ENCODE results near the gene PTH2.
"Not testable (repeated sequence)": the region's sequence is repeated elsewhere in the genome, so short reads cannot be mapped to it uniquely, and the experiment has no call there.

PTH2 gene

DNA sequence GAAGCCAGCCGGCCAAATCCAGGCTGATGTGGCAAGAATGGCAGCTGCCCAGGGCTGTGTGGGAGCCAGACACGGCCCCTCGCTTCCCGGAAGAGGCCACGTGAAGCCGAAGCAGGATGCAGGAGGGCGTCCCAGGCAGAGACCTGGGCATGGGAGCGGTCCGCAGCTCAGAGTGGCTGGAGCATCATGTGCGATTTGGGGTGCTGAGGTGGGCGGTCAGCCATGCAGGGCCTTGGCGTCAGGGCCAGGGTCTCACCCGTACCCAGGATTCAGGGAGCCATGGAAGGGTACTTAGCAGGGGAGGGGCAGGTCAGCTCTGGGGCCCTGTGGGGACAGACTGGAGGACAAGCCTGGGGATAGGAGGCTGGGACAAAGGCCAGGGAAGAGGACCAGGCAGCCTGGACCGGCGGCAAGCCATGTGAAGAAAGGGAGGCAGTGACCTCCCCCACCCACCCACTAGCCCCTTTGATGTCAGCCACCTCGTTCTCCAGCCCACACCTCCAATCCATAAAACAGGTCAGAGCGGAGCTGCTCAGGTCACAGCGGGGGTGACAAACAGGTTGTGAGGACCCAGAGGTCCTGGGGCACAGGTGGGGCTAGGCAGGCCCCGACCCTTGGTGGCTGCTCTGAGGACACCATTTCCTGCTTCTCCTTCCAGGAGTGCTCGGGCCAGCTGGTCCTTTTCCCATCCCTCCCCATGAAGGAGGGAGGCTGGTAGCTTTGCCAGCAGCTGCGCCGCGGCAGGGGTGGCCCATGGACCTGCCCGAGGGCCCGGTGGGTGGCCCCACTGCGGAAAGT, 32.9 kb downstream of the PTH2 start:
- no peak overlapping the region for H3K27ac ChIP-seq
- no peak for DNase-seq (ENCODE audit: low read depth, low spot score)

DNA sequence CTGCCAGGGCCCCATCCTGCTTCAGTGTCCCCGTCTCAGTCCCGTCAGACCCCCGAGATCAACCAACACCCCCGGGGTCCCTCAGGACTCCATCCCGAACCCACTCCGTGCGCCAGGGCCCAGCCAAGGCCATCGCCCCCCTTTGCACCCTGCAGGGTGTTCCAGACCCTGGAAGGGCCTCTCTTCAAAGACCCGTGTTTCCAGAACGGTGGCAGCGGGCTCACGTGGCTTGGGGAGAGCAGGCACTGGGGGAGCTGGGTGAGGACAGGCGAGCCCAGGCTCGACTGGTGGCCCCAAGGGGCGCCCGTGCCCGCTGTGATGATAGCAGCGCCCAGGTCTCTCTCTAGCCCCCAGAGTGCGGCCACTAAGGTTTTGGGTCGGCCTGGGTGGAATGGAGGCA, 33.8 kb downstream of the PTH2 start:
- H3K27ac ChIP-seq: no peak overlapping the region
- no peak for DNase-seq (ENCODE audit: low read depth, low spot score)

DNA sequence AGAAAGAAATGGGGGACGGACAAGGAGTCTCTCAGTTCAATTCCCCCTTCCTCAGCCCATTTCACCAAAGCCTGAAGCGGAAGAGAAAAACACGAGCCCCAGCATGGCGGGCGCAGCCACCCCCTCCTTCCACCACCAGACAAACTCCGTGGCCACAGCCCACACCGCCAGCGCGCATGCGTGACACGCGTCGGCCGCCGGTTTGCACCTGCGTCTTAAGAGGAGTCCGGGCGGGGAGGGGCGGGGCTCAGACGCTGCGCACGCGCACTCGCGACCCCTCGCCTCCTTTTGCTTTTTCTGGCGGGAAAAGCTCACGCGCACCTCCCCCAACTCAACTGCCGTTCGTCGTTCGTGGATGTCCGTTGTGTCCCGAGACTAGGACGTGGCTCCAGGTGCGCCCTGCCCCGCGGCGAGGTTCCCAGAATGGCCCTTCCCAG, 35.3 kb downstream of the PTH2 start, which contains the start of gene KASH5:
KASH5 (plus strand) TSS at position 314 of the 437 bp plus-strand sequence. CDS start 2,635 bp downstream, outside the sequence.
- H3K27ac ChIP-seq: no peak within 1 kb of the TSS
- no peak for DNase-seq (ENCODE audit: low read depth, low spot score)

DNA sequence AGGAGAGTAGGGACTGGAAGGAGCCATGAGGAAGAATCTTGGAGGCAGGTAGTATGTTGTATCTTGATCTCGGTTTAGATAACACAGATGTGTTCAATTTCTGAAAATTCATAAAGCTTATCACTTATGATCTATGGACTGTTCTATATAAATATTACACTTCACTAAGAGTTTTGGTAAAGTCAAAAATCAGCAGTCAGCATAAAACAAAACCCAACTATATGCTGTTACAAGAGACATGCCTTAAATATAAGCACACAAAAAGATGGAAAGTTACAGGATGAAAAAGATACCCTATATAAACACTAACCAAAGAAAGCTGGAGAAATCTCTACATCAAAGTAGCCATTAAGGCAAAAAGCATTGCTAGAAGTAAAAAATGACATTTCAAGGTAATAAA, 39.6 kb downstream of the PTH2 start:
- no peak for DNase-seq (ENCODE audit: low read depth, low spot score)
- no peak overlapping the region for H3K27ac ChIP-seq

DNA sequence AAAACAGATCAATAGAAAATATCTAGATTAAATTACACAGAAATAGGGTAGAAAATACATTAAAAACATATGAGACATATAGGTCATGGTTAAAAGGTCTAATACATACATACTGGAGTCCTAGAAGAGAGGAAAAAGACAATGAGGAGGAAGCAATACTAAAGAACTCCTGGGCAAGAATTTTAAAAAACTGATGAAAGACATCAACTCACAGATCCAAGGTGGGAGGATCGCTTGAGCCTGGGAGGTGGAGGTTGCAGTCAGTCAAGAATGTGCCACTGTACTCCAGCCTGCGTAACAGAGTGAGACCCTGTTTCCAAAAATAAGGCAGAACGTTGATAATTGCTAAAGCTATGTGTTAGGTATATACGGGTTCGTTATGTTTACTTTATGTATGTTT, 40.6 kb downstream of the PTH2 start:
- no peak for DNase-seq (ENCODE audit: low read depth, low spot score)
- no peak overlapping the region for H3K27ac ChIP-seq

DNA sequence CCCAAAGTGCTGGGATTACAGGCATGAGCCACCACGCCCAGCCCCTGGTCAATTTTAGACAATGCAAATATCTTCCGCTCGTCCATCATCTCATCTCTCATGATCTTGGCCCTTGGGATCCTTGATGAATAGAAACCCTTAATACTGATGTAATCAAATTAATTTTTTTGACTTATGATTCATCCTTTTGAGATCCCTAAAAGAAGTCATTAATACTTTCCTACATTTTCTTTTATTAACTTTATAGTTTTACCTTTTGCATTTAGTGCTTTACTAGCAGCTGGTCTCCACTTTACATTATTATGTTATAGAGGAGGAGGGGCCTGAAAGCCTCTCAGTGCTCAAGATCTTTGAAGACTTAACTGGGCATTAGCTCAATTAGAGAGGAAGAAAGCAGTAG, 42.9 kb downstream of the PTH2 start:
- H3K27ac ChIP-seq: no peak overlapping the region
- DNase-seq (ENCODE audit: low read depth, low spot score): no peak

DNA sequence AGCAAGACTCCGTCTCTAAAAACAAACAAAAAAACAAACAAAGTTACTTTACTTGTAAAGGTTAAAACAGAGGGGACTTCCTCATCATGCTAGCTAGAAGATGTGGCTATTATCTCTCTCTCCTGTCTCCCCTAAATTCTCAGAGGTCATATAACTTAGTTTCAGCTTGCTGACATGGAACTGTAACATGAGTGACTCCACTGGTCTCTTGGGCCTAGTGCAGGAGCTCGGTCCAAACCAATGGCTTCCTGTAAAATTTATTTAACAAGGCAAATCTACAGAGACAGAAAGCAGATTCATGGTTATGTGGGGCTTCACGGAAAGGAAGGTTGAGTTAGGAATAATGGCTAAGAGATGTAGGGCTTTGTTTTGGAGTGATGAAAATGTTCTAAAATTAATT, 44.7 kb downstream of the PTH2 start:
- no peak for DNase-seq (ENCODE audit: low read depth, low spot score)

DNA sequence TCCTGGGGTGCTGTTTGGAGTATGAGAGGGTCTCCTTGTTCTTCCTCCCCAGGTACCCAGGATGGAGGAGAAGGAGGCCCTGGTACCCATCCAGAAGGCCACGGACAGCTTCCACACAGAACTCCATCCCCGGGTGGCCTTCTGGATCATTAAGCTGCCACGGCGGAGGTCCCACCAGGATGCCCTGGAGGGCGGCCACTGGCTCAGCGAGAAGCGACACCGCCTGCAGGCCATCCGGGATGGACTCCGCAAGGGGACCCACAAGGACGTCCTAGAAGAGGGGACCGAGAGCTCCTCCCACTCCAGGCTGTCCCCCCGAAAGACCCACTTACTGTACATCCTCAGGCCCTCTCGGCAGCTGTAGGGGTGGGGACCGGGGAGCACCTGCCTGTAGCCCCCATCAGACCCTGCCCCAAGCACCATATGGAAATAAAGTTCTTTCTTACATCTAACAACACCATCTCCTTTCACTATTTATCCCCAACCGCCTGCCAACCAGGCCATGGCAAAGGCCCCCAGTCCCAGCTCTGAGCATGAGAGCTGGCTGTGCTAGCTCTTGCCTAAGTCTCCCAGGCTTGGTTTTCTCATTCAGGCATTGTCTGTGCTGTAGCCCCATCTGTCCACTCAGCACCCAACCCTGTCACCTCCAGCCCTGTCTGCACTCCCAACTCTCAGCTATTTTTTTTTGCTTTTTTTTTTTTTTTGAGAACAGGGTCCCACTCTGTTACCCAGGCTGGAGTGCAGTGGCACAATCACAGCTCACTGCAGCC, 48.4 kb downstream of the PTH2 start:
- DNase-seq (ENCODE audit: low read depth, low spot score): no peak

More for the DNA sequence above, 44.7 kb downstream of the PTH2 start:
- no peak overlapping the region for H3K27ac ChIP-seq

DNA sequence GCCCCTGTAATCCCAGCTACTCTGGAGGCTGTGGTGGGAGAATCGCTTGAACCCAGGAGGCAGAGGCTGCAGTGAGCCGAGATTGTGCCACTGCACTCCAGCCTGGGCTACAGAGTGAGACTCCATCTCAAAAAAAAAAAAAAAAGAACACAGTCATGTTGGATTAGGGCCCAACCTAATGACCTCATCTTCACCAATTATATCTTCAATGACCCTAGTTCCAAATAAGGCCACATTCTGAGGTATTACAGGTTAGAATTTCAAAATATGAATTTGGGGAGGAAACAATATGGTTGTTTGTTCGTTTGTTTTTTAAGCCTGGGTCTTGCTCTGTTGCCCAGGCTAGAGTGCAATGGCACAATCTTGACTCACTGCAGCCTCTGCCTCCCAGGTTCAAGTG, 50.1 kb downstream of the PTH2 start:
- not testable (repeated sequence) for H3K27ac ChIP-seq; DNase-seq (ENCODE audit: low read depth, low spot score)

More for the DNA sequence above, 48.4 kb downstream of the PTH2 start:
- no peak overlapping the region for H3K27ac ChIP-seq
